Measurements from ENCODE around the gene EEIG1.
"Not testable (repeated sequence)": the region's sequence is repeated elsewhere in the genome, so short reads cannot be mapped to it uniquely, and the experiment has no call there.

Gene EEIG1

GRCh38 chr9:127980706-127981558 is at the start of gene EEIG1:
EEIG1 (minus strand) TSS chr9:127980989; CDS start chr9:127980137, 852 bp downstream.
- peak; percentile 63 for DNase-seq

- DNase-seq = no peak
Measured at GRCh38 chr9:128027705-128028104, 46.9 kb upstream of the EEIG1 start.

- no peak for DNase-seq
Measured at GRCh38 chr9:128026773-128027541, 46.2 kb upstream of the EEIG1 start.

GRCh38 chr9:128026255-128026772 is 45.5 kb upstream of the EEIG1 start:
- DNase-seq = no peak

DNA sequence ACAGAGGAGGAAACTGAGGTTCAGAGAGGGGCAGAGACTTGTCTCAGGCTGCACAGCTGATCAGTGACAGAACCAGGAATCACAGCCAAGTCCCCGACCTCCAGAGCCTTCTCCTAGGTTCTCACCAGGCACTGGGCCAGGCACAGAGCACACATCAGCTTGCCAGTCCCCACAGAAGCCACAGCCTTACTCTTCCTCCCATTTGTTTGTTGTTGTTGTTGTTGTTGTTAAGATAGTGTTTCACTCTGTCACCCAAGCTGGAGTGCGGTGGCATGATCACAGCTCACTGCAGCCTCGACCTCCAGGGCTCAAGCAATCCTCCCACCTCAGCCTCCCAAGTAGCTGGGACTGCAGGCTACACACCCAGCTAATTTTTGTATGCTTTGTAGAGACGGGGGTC is 44.9 kb upstream of the EEIG1 start:
- no peak for DNase-seq

DNA sequence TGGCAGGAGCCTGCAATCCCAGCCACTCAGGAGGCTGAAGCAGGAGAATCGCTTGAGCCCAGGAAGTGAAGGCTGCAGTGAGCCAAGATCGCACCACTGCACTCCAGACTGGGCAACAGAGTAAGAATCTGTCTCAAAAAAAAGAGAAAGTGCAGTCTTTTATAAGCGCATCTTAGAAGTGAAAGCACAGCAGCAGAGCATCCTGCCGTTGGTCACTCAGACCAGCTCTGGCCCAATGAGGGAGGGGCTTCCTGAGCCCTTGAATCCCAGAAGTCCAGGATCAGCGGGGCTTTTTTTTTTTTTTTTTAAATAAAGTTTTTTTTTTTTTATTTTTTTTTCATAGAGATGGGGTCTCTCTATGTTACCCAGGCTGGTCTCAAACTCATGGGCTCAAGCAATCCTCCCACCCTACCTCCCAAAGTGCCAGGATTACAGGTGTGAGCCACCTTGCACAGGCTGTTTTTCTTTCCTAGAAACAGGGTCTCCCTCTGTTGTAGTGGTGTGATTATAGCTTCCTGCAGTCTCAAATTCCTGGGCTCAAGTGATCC is 44.0 kb upstream of the EEIG1 start:
- no peak for DNase-seq

GRCh38 chr9:128023671-128024070 is 42.9 kb upstream of the EEIG1 start:
- DNase-seq = not testable (repeated sequence)

DNA sequence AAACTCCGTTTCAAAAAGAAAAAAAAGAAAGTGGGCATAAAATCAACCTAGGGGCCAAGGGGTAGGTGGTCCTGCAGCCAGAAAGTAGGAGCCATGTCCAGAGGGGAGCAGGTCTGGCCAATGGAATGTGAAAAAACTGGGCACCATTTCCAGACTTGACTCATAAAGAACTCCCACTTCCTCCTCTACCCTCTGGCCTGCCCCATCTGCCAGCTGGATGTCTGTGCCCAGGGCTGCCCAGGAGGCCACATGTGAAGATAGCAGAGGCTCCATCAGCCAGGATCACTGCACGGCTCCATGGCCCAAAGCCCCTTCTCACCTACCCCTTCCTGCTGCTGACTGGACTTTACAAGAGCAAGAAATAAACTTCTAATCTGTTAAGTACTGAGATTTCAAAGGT is 42.1 kb upstream of the EEIG1 start:
- no peak for DNase-seq

GRCh38 chr9:128021098-128021497 is 40.3 kb upstream of the EEIG1 start:
- DNase-seq = no peak

DNA sequence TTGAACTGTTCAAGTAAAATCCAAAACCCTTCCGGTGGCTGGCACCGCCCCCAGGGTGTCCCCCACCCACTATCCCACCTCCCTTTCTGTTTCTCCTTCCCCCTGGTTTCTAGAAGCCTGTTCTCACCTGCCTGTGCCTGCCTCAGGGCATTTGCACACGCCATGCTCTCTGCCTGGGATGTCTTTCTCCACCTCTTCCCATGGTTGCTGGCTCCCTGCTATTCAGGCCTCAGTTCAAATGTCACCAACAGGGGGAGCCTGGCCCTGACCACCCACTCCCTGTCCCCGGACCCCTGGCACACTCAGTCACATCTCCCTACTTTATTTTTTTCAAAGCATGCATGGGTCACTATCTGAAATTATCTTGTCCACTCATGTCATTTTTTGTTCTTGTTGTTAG is 39.9 kb upstream of the EEIG1 start:
- DNase-seq = no peak

DNA sequence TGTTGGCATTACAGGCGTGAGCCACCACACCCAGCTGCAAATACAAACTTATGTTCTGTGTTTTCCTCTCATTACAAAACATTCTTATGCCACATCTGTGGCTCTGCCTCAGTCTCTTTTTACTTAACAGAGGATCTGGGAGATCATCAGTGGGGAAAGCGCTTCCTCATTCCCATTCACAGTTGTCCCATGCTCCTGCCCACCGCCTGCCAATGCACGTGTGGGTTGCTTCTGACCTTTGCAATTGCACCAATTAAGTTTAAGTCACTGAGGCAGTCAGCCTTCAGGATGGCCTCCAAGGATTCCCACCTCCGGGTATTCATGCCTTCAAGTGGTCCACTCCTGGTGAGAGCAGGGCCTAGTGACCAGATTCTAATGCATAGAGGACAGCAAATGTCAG is 34.9 kb upstream of the EEIG1 start:
- no peak for DNase-seq

DNA sequence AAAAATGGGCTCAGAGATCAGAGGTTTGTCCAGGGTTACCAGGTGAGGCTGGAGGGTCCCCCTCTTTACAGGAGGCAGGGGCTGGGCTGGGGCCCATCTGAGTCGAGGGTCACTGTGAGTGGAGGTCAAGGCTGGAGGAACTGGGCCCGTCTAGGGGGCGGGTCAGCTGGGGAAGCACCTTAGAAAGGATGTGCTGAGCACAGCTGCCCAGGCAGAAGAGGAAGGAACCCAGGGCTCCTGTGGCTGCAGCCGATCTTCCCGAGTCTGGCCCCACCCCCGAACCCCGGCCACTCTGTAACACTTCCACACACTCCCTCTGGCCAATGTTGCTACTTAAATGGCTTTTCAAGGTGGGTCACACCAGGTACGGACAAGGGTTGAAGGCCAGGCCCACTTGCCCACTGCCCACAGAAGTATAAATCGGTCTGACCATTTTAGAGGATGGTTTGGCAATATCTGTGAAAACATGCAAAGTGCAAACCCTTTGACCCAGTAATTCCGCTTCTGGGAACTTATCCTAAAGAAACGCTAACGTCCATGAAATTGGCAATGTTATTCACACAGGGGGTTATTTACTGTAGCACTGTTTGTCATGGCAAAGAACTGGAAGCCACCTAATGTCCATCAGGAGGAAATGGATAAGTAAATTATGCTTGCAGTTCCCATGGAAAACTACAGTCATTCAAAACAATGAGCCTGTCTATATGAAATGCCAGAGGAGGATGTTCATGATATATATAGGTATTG is 30.5 kb upstream of the EEIG1 start:
- no peak for DNase-seq

DNA sequence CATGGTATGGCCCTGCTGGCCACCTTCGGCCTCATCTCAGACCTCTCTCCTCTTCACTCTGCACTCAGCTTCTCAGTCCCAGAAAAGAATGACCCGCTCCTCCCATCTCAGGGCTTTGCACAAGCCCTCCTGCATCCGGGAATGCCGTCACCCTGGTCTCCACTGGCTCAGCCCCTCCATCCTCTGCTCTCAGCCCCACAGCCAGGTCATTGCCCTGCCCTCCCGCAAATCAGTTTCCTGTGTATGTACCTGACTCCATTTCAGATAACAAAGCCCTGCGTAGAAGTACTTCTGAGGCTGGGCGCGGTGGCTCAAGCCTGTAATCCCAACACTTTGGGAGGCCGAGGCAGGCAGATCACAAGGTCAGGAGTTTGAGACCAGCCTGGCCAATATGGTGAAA is 28.9 kb upstream of the EEIG1 start:
- no peak for DNase-seq

DNA sequence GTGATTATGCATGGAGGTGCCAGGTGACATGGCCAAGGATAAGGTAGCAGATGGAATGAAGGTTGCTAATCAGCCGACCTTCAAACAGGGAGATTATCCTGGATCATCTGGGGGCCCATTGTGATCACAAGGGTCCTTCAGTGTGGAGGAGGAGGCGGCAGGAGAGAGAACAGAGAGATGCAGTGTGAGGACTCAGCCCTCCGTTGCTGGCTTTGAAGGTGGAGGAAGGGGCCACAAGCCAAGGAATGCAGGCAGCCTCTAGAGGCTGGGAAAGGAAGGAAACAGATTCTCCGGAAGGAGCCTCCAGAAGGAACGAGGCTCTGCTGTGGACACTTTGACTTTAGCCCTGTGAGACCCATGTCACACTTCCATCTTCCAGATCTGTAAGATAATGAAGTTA is 27.4 kb upstream of the EEIG1 start:
- DNase-seq = no peak

- DNase-seq = no peak
Measured at GRCh38 chr9:128007566-128008138, 26.9 kb upstream of the EEIG1 start.

DNA sequence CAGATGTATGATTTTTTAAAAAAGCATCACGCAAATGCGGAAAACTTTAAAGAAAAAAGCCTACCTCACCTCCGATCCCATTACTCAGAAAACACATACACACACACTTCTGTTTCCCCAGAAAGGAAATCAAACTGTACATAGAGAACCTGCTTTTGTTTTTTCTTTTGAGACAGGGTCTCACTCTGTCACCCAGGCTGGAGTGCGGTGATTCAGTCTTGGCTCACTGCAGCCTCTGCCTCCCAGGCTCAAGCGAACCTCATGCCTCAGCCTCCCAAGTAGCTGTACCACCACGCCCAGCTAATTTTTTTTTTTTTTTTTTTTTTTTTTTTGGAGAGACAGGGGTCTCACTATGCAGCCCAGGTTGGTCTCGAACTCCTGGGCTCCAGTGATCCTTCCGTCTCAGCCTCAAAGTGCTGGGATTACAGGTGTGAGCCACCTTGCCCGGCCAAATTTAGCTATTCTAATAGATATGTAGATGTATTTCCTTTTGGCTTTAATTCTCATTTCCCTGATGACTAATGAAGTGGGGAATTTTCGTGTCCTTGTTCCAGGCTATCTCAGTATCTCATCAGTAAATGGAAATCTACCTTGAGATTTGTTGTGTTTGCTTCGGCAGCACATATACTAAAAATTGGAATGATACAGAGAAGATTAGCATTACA is 25.7 kb upstream of the EEIG1 start:
- no peak for DNase-seq

DNA sequence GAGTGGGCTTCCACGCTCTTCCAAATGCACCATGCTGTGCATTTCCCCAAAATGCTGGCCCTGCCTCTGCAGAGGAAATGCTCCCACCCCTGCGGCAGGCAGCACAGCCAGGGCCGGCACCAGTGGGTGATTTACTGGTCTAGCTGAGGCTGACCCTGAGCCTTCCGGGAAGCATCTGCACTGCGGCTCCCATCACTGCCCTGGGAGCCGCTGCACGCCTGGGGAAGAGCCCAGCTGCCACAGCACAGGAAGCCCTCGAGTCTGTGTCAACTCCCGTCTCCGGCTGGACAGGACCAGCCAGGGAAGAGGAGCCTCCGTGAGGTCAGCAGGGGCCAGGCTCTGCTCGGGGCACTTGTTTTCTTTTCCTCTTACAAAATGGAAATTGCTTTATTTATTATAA is 25.1 kb upstream of the EEIG1 start:
- no peak for DNase-seq

DNA sequence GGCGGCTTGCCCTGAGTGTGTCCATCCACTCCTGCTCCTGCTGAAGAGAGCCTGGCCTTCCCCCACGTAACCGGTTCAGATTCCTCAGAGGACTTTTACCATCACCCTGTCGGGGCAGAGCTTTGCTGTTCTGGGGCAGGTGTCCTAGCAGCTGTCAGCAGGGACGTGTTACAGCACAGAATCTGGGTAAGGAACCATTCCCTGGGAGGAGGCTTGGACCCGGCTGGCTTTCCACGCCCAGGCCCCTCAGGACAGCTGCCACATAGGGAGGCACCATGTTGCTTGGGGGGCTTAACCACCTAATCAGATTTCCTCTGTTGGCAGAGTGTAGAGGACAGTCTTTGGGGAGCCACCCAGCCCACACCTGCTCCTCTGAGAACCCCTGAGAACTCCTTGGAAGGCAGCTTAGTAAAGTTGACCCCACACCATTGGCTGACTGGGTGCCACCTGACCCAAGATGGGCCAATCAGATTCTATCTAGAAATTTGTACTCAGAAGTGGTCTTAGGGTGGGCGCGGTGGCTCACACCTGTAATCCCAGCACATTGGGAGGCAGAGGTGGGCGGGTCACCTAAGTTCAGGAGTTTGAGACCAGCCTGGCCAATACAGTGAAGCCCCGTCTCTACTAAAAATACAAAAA is 23.3 kb upstream of the EEIG1 start:
- no peak for DNase-seq

DNA sequence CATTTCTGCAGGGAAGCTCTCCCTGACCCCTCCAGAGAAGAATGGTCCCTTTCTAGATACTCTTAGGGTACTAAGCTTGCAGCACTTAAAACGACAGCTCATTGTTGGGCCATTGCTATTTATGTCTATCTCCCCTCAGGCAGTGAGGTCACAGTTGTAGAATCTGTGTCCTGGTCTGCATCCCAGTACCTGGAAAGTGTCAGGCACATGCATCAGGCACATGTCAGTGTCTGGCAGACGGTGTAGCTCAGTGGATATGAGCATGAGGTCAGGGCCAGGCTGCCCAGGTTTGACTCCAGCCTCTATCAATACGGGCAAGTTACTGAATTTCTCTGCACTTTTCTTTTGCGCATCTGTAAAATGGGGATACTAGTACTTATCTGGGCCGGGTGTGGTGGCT is 22.2 kb upstream of the EEIG1 start:
- DNase-seq = no peak

GRCh38 chr9:128001779-128002298 is 21.1 kb upstream of the EEIG1 start:
- DNase-seq = no peak

- DNase-seq = no peak
Measured at GRCh38 chr9:128001151-128001778, 20.5 kb upstream of the EEIG1 start.

All from GOT3 (cell line).